Measurements from ENCODE around the gene NTNG1. TPM values are rescaled to one million over a fixed set of nuclear protein-coding genes. Genes with fewer than 3 reads are reported as not detected.

NTNG1 gene
- total RNA-seq, 6 experiments from 2014 or later, result not detected

DNA sequence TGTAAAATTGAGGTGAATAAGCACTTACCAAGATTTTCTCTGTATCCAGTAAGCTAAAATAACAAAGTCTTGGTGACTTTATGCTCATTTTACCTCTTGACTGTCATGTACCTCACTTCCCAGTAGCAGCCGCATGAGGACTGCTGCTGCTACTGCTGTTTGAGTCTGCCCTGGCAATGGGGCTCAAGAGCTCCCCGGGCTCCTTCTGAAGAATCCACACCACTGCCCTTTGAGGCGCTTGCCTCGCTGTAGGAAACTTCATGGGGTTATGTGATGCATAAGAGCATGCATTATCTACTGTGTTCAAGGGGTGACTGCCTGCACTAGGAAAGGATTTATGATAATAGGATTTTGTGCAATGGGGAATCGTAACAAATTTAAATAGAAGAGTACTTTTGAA lies 113.5 kb downstream of the NTNG1 start:
- WGBS (ENCODE audit: insufficient coverage, low coverage, low lambda C conversion rate, missing lambda C conversion rate), result 38% methylated on average over 3 of the region's 5 CpGs
- Histone ChIP-seq H3K27me3 (no peaks in the 10 kb centered on the region), H3K4me1 (no peaks in the 10 kb centered on the region), H3K36me3 (no peaks in the 10 kb centered on the region), H3K27ac (no peak overlapping the region), H3K4me3 (no peak overlapping the region), H3K9me3 (no peaks in the 10 kb centered on the region)
- intact Hi-C loops (cut with DNase I), result no loop called here
- no peak for DNase-seq
- no peak for ATAC-seq
- TF ChIP-seq CTCF (IDR thresholded peaks at IDR 0.05) (no peak), POLR2A (IDR thresholded peaks at IDR 0.05) (no peak)

DNA sequence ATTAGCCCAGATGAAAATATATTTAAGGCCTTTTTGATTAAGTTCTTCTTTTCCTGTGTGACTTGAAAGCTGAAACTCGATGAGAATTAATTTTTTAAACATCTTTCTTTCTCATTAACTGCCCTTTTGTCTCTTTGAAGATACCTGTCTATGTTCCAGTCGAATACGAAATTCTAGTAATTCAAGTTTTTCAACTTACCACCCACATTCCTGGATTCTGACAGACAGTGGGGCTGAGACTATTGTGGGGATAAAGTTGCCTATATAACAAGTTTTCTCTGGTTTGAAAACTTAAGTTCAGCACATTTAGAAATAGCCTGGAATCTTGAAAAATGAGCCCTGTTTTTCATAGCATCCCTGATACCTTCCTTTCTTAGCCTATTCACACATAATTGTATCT lies 114.6 kb downstream of the NTNG1 start:
- TF ChIP-seq POLR2A (IDR thresholded peaks at IDR 0.05), result no peak
- no peak overlapping the region for H3K27ac ChIP-seq
- no peak overlapping the region for H3K4me3 ChIP-seq
- no peaks in the 10 kb centered on the region for H3K36me3 ChIP-seq
- no peaks in the 10 kb centered on the region for H3K27me3 ChIP-seq
- no peaks in the 10 kb centered on the region for H3K9me3 ChIP-seq
- DNase-seq, result no peak
- intact Hi-C loops (cut with DNase I), result no loop called here
- 36% methylated on average over 3 of the region's 3 CpGs for WGBS (ENCODE audit: insufficient coverage, low coverage, low lambda C conversion rate, missing lambda C conversion rate)
- no peak for ATAC-seq
- no peaks in the 10 kb centered on the region for H3K4me1 ChIP-seq

DNA sequence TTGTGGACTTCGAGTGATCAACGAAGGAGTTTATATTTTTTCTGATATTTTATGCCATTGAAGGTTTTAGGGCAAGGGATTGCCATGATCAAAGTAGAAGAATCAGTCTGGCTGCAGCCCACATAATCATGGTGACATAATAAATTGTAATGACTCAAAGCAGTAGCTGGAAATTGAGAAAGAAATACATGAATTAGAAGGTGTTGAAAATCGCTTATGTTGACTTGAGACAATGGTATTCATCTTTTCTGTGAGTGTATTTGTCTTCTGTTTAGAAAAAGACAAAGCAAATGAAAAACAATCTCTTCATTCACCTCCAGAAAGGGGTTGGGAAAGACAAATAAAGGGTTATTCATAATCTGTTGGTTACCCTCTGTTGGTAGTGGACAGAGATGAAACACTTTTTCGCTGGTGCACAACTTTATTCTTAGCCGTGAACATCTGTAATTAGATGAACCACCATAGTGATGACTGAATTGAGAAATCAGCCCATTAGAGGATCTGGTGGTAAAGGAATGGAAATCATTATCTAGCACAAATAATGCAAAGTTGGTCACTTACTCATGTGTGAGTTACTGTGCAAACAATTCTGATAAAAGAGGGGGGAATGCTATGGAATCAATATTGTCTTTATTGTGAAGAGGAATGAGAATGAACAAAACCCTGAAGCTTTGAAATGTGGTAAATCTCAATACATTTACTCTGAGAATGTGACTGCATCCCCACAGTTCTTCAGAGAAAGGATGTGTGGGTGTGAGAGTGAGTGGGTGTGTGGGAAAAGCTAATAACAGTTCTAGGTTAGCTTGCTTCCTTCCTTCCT lies 121.8 kb downstream of the NTNG1 start:
- H3K27ac ChIP-seq, result no peak overlapping the region
- H3K9me3 ChIP-seq, result no peaks in the 10 kb centered on the region
- H3K36me3 ChIP-seq, result no peaks in the 10 kb centered on the region
- no peak overlapping the region for H3K4me3 ChIP-seq
- no peaks in the 10 kb centered on the region for H3K27me3 ChIP-seq
- TF ChIP-seq POLR2A (IDR thresholded peaks at IDR 0.05) (no peak), CTCF (IDR thresholded peaks at IDR 0.05) (no peak)
- no peaks in the 10 kb centered on the region for H3K4me1 ChIP-seq
- 62% methylated on average over 5 of the region's 5 CpGs for WGBS (ENCODE audit: insufficient coverage, low coverage, low lambda C conversion rate, missing lambda C conversion rate)
- ATAC-seq (no peak), DNase-seq (no peak)
- intact Hi-C loops (cut with DNase I), result no loop called here

GRCh38 chr1:107263291-107263915 lies 122.6 kb downstream of the NTNG1 start:
- TF ChIP-seq POLR2A (IDR thresholded peaks at IDR 0.05) (no peak), CTCF (IDR thresholded peaks at IDR 0.05) (no peak)
- no peaks in the 10 kb centered on the region for H3K9me3 ChIP-seq
- no peaks in the 10 kb centered on the region for H3K36me3 ChIP-seq
- H3K4me1 ChIP-seq, result no peaks in the 10 kb centered on the region
- no peak overlapping the region for H3K27ac ChIP-seq
- no peak overlapping the region for H3K4me3 ChIP-seq
- DNase-seq (no peak), ATAC-seq (no peak)
- H3K27me3 ChIP-seq, result no peaks in the 10 kb centered on the region
- WGBS (ENCODE audit: insufficient coverage, low coverage, low lambda C conversion rate, missing lambda C conversion rate), result 46% methylated on average over 1 of the region's 1 CpG
- intact Hi-C loops (cut with DNase I), result no loop called here

- ATAC-seq (no peak), DNase-seq (no peak)
- 20% methylated on average over 4 of the region's 4 CpGs for WGBS (ENCODE audit: insufficient coverage, low coverage, low lambda C conversion rate, missing lambda C conversion rate)
- Histone ChIP-seq H3K4me1 (no peaks in the 10 kb centered on the region), H3K27me3 (no peaks in the 10 kb centered on the region), H3K36me3 (no peaks in the 10 kb centered on the region), H3K27ac (no peak overlapping the region), H3K9me3 (no peaks in the 10 kb centered on the region), H3K4me3 (no peak overlapping the region)
- TF ChIP-seq CTCF (IDR thresholded peaks at IDR 0.05) (no peak), POLR2A (IDR thresholded peaks at IDR 0.05) (no peak)
- intact Hi-C loops (cut with DNase I), result no loop called here
Measured at GRCh38 chr1:107264007-107264406, 123.2 kb downstream of the NTNG1 start.

Measured in right lobe of liver (tissue), 6 donors.